Measurements from ENCODE around the gene KRTAP4-3.
"Not testable (repeated sequence)": the region's sequence is repeated elsewhere in the genome, so short reads cannot be mapped to it uniquely, and the experiment has no call there.

KRTAP4-3 gene

DNA sequence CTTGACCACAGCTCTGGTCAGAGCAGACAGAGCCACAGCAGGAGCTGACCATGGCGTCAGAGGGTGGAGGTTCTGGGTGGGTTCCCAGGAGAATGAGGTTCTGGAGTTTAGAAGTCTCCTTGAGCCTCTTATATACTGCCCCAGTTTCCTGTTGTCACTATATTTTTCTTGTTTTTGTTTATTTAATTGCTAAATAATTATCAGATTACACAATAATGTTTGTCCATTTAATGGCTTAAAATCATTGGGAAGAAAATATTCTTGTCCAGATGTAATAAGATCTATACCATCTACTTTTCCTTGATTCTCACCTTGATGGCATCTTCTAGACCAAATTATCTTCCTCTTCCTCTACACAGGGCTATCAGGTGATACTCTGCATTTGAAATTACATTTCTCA lies at the start of gene KRTAP4-3:
Gene KRTAP4-3, minus strand, starts transcription at position 101 of the 400 bp plus-strand sequence. Its CDS starts 49 bp downstream, at position 52.
- no peak for DNase-seq (ENCODE audit: low spot score)

DNA sequence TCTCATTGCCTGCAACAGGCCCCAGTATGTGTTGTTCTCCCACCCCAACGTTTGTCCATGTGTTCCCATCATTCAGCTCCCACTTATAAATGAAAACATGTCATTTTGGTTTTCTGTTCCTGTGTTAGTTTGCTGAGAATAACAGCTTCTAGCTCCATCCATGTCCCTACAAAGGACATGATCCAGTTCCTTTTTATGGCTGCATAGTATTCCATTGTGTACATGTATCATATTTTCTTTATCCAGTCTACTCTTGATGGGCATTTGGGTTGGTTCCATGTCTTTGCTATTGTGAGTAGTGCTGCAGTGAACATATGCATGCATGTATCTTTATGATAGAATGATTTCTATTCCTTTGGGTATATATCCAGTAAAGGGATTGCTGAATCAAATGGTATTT lies 47.7 kb upstream of the KRTAP4-3 start:
- DNase-seq (ENCODE audit: low spot score) = no peak

DNA sequence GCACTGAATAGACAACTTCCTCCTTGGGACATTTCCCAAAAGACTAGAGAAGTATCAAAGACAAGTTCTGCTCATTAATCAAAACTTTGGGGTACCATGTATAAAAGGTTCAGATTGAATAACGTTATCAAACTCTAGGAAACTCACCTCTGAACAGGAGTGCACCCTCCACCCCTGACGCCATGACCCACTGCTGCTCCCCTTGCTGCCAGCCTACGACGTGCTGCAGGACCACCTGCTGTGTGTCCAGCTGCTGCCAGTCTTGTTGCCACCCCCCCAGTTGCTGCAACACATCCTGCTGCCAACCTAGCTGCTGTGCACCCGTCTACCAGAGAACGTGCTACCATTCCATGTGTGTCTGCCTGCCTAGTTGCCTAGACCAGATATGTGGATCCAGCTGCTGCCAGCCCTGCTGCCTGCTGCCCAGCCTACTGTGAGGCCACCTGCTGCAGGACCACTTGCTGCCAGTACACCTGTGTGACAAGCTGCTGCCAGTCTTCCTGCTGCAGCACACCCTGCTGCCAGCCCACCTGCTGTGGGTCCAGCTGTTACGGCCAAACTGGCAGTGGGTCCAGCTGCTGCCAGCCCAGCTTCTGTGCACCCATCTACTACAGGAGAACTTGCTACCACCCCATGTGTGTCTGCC lies 44.6 kb upstream of the KRTAP4-3 start:
- DNase-seq (ENCODE audit: low spot score) = no peak

DNA sequence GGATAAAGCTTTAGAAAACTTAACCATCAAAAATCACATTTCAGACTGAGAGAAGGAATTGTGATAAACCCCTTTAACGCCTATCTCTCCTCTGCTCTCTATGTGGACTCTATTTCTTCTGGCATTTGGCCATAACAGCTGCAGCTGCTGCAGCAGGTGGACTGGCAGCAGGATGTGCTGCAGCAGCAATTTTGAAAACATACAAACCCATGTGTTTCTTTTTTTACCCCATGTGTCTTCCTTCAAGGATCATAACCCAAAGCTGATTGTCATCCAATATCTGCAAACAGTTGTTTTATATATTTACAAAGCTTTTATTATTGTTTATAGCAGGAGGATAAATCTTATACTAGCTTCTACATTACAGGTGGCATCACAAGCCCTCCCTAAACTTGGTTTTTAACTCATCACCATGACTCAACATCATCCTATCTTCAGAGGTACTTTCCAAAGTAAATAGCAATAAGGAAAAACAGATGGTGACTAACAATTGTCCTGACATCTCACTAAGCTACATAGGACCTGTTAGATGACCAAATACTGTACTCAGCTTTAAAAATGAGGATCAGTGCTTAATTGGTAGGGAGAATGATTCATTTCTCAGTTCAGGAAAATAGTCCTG lies 43.9 kb upstream of the KRTAP4-3 start:
- DNase-seq (ENCODE audit: low spot score) = peak; percentile 4

DNA sequence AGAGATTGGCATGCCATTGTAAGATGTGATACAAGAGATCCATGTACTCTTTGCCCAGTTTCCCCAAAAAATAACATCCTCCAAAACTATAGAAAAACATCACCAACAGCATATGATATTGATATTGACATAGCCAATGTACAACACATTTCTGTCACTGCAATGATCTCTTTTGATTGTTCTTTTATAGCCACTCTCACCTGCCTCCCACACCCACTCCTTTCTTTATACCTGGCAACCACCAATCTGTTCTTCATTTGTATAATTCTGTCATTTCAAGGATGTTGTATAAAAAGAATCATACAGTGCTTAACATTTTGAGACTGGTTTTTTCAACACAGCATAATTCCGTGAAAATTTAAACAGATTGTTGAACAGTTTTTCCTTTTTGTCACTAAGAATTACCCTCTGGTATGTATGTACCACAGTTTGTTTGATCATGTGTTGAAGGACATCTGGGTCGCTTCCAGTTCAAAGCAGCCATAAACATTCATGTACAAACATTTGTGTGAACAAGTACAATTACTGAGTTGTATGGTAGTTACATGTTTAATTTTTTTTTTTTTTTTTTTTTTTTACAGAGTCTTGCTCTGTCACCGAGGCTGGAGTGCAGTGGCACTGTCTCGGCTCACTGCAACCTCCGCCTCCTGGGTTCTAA lies 31.5 kb upstream of the KRTAP4-3 start:
- no peak for DNase-seq (ENCODE audit: low spot score)

DNA sequence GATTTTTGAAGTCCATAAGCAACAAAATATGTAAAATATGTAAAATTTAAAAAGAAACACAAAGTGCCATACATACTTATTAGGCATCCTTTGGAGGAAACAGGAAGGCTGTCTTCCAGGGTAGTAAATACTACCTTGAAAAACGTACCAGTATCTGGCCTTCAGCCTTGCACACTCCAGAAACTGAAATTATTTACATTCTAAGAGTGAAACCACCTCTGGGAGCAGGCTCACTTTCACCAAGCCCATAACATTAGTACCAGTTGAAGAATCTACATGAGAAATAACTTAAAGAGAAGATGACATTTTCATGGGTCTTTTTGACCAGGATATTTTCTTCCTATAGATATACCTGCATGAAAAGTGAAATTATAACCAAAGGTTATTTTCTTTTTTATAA lies 28.0 kb upstream of the KRTAP4-3 start:
- no peak for DNase-seq (ENCODE audit: low spot score)

DNA sequence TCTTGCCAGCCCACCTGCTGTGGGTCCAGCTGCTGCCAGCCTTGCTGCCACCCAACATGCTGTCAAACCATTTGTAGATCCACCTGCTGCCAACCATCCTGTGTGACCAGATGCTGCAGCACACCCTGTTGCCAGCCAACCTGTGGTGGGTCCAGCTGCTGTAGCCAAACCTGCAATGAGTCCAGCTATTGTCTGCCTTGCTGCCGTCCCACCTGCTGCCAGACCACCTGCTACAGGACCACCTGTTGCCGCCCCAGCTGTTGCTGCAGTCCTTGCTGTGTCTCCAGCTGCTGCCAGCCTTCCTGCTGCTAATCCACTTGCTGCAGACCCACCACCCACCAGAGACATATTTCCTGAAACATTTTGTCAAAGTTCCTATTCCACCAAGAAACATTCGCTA lies 22.3 kb upstream of the KRTAP4-3 start:
- no peak for DNase-seq (ENCODE audit: low spot score)

DNA sequence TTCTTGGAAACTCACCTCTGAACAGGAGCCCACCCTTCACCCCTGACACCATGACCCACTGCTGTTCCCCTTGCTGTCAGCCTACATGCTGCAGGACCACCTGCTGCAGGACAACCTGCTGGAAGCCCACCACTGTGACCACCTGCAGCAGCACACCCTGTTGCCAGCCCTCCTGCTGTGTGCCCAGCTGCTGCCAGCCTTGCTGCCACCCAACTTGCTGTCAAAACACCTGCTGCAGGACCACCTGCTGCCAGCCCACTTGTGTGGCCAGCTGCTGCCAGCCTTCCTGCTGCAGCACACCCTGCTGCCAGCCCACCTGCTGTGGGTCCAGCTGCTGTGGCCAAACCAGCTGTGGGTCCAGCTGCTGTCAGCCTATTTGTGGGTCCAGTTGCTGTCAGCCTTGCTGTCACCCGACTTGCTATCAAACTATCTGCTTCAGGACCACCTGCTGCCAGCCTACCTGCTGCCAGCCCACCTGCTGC lies 21.9 kb upstream of the KRTAP4-3 start, which contains the start of gene KRTAP9-1:
Gene KRTAP9-1, plus strand, starts transcription at position 51 of the 482 bp plus-strand sequence. Its CDS starts 0 bp downstream, at position 51.
- DNase-seq (ENCODE audit: low spot score) = not testable (repeated sequence)

DNA sequence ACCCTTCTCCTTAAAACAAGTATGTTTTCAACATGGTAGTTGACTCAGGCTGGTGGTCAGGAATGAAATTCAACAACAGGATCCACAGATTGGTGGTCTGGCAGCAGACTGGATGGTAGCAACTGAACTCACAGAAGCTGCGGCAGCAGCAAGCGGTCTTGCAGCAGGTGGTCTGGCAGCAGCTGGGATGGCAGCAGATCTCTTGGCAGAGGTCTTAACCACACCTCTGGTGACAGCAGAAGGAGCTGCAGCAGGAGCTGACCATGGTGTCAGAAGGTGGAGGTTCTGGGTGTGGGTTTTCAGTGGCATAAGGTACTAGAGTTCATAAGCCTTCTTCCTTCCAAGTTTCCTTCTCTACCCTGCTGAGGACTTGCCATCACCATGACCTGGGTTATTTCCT lies 18.9 kb upstream of the KRTAP4-3 start:
- no peak for DNase-seq (ENCODE audit: low spot score)

DNA sequence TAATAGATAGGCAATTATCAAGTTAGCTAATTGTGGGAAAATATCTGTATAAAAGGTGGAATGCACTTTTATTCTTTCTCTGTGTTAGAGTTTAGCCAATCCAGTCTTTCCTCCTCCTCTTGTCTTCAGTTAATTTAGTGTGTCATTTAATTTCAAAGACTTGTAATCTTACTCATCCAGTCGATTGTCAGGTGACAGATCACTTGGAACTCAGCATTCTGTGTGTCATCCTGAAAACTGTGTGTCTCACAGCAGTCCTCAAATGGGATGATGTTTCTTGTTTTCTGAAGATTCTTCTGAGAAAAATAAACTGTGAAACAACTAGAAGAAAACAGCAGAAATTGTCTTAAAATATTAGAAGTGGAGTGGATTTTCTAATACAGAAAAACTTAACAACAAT lies 17.0 kb upstream of the KRTAP4-3 start:
- DNase-seq (ENCODE audit: low spot score) = peak; percentile 55

DNA sequence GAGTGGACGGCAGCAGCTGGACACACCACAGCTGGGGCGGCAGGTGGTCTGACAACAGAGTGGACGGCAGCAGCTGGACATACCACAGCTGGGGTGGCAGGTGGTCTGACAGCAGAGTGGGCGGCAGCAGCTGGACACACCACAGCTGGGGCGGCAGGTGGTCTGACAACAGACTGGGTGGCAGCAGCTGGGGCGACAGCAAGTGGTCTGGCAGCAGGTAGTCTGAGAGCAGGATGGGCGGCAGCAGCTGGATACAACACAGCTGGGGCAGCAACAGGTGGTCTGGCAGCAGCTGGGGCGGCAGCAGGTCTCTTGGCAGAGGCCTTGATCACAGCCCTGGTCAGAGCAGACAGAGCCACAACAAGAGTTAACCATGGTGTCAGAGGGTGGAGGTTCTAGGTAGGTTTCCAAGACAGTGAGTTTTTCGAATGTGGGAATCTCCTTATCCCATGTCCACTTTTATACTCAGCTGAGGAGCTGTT lies 16.5 kb upstream of the KRTAP4-3 start, which contains the start of gene KRTAP4-1:
Gene KRTAP4-1, minus strand, starts transcription at position 432 of the 482 bp plus-strand sequence. Its CDS starts 57 bp downstream, at position 375.
- no peak for DNase-seq (ENCODE audit: low spot score)

DNA sequence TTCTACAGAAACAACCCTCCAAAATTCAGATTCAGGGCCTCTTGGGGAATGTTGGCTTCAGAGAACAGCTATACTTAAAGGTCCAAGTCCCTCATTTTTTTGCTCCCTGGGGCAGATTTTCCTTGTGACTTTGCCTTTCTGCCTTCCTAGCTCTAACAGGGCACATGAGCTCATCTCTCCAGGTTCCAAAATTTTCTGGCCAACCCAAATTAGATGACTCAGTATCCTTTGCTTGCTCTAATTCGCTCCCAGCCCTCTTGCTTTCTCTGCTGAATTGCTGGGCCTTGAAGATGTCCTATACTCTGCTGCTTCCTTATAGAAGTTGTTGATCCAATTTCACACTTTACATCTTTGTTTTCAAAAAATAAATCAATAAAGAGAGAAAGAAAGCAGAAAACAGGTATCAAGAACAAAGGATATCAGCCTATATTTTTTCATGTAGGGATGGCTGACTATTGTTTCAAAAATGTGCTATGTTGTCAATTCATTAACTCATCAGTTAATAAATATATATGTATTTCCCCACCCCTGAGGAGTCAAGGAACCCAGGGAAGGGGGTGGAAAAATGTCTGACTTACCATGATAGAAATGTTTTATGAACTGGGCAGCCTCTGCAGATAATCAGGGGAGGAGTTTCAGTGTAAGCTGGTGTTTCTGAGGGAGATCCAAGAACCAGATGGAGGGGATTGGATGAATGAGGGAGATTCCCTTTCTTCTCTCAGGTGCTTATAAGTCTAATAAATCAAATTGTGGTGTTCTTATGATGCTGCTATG lies 11.0 kb upstream of the KRTAP4-3 start:
- no peak for DNase-seq (ENCODE audit: low spot score)

DNA sequence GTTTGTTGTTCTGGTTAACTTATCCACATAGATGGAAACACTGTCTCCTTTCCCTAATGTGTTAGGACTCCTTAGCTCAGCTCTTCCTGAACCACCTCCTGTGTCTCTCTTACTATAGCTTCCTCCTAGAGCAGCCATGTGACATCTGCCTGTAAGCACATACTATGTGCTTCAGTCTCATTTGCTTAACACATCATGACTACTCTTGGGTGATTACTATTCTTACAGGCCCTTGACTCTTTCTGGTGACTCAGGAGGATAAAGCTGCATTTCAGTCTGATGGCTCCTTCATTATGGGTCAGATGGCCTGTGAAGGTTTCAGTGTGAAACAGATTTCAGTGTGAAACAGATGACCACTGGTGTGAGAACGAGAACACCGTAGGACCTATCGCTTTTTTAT lies 10.3 kb upstream of the KRTAP4-3 start:
- DNase-seq (ENCODE audit: low spot score) = peak; percentile 91

DNA sequence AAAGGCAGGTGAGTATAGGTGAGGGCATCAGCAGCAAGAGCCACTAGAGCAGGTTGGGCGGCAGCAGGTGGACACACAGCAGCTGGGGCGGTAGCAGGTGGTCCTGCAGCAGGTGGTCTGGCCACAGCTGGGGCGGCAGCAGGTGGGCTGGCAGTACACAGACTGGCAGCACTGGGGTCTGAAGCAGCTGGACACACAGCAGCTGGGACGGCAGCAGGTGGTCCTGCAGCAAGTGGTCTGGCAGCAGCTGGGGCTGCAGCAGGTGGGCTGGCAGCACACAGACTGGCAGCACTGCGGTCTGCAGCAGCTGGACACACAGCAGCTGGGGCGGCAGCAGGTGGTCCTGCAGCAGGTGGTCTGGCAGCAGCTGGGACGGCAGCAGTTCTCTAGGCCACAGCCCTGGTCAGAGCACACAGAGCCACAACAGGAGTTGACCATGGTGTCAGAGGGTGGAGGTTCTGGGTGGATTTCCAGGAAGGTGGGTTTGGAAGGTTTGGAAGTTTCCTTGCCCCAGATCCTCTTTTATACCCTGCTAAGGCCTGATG lies 9.8 kb upstream of the KRTAP4-3 start, which contains the start of gene KRTAP4-2:
Gene KRTAP4-2, minus strand, starts transcription at position 495 of the 545 bp plus-strand sequence. Its CDS starts 57 bp downstream, at position 438.
- DNase-seq (ENCODE audit: low spot score) = no peak

DNA sequence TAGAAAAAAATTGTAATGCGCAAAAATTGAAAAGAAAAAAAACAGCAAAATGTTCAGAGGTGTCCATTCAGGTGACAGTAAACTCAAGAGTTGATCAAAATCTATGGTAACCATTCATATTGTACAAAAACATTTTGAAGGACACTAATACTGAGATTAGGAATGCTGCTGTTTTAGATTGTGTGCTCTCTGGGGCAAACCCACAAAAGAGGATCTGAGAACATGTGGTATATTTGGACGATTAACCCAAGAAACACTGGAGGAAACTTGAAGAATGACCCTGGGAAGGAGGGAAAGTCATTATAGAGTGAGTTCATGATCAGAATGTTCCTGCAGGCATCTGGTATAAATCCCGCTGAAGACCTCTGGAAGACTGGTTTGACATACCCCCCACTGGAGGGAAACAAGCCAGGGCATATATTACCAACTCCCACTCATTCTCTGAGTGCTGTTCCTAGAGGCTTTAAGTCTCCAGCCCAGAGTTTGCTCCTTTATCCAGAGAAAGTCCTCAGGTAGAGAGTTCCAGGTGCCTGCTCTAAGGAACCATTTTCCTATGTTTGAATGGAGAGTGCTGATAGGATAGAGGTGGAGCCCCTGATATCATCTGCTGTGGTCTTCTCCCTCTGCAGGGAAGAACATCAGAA lies 8.8 kb upstream of the KRTAP4-3 start:
- DNase-seq (ENCODE audit: low spot score) = no peak

DNA sequence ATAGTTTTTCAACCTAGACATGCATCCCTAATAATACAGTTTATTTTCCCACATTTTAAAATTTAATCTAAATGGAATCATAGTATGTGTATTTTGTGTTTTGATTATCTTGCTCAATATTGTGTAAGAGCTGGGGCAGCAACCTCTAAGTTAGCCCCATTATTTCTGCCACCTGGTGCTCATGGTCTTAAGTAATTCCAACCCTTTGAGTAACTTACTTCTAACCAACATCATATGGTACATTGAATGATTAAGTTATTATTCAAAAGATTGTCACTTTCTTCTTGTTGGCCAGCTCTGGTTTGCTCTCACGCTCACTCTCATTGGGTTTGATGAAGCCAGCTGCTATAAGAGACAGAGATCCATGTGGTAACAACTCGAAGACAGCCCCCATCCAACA lies 3.9 kb upstream of the KRTAP4-3 start:
- DNase-seq (ENCODE audit: low spot score) = no peak

DNA sequence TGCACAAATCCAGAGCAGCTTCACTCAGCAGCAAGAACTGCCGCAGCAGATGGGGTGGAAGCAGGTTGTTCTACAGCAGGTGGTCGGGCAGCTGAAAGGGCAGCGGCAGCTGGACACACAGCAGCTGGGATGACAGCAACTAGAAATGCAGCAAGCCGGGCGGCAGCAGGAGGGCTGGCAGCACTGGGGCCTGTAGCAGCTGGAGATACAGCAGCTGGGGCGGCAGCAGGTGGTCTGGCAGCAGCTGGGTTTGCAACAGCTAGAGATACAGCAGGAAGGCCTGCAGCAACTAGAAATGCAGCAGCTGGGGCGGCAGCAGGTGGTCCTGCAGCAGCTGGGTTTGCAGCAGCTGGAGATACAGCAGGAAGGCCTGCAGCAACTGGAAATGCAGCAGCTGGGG lies 460 bp downstream of the KRTAP4-3 start:
- DNase-seq (ENCODE audit: low spot score) = no peak

DNA sequence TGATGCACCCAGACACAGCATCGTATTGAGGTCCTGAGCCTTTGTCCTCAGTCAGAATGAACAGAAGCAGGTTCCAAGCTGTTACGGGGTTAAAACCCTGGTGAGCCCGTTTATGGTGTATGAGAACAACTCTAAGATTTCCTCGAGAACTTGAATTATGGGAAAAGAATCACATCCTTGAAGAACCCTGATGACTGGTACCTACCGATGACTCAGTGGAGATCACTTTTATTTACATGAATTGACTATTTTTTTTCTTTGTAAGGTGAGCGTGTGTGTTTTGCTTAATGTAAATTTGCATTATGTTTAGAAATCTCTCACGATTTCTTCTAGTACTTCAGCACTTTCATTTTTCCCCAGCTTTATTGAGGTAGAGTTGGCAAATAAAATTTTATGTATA lies 4.2 kb downstream of the KRTAP4-3 start:
- peak; percentile 32 for DNase-seq (ENCODE audit: low spot score)

DNA sequence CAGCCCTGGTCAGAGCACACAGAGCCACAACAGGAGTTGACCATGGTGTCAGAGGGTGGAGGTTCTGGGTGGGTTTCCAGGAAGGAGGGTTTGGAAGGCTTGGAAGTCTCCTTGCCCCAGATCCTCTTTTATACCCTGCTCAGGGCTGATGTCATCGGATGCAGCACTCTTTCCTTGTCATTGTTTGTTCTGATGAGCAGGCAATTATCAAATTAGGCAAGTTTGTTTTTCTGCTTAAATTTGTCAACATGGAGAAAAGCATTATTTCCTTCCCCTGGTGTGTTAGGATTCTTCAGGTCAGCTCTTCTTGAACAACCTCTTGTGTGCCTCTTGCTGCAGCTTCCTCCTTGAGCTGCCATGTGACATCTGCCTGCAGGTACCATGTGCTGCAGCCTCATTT lies 7.4 kb downstream of the KRTAP4-3 start, which contains the start of gene KRTAP4-4:
Gene KRTAP4-4, minus strand, starts transcription at position 101 of the 400 bp plus-strand sequence. Its CDS starts 57 bp downstream, at position 44.
- no peak for DNase-seq (ENCODE audit: low spot score)

DNA sequence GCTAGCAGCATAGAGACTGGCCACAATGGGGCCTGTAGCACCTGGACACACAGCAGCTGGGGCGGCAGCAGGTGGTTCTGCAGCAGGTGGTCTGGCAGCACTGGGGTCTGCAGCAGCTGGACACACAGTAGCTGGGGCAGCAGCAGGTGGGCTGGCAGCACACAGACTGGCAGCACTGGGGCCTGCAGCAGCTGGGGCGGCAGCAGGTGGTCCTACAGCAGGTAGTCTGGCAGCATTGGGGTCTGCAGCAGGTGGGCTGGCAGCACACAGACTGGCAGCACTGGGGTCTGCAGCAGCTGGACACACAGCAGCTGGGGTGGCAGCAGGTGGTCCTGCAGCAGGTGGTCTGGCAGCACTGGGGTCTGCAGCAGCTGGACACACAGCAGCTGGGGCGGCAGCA lies 7.8 kb downstream of the KRTAP4-3 start:
- not testable (repeated sequence) for DNase-seq (ENCODE audit: low spot score)

DNA sequence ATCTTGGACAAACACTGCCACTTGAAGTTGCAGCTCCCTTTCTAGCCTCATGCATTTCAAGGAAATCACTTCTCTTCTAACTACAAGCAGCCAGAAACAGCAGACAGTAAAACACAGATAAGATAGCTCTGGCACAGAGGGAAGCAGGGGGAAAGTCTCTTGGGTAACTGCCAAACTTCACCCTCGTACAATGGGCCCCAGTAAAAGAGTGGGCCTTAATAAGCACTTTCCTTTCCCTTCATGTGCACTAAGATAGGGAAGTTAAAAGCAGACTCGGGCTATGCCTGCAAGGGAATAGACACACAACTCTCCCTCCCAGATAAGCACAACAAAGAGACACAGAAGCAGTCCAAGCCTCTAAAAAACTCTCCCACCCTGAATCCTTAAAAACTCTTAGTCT lies 14.2 kb downstream of the KRTAP4-3 start:
- DNase-seq (ENCODE audit: low spot score) = no peak

All from RKO (cell line).